Esophagus squamous epithelium (tissue), 4 donors: ENCODE data around the gene MRPL19.

Source experiments
- POLR2A ChIP-seq, 4 donors: fragments of 450-650 bp; IDR thresholded peaks; one replicate each; pipeline ENCODE4 v1.6.1; 2017; ENCODE audit warnings: antibody characterized with exemption in 4 of 4, mild to moderate bottlenecking in 4 of 4, moderate library complexity in 3 of 4
- TF ChIP-seq, protein P1 (sequence below), 6 experiments: fragments of 450-650 bp in 4 of 6; fragments of 200-600 bp in 2 of 6; sonication (generic) in 2 of 6; IDR thresholded peaks; one replicate each; pipeline ENCODE4 v1.5.1; 2016 to 2019; ENCODE audit warnings: antibody characterized with exemption in 6 of 6, mild to moderate bottlenecking in 4 of 6, moderate library complexity in 4 of 6

DNA sequence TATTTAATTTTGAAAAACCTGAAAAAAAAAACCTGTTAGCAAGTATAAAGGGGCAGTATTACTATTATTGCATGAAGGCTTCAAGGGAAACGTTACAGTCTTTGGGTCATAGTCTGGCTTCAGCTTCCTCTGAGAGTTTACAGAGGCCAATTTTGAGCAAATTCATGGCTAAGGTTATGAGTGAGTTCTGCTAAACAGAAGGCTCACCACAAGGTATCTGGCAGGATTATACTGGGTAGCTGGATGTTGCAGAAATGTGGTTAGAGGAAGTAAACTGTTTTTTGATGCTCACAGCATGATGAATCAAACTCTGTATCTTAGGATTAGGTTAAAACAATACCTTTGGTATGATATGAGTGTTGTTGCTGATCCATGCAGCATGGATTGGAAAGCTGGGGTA, 9.3 kb downstream of the MRPL19 start:
- TF ChIP-seq, protein P1, sequence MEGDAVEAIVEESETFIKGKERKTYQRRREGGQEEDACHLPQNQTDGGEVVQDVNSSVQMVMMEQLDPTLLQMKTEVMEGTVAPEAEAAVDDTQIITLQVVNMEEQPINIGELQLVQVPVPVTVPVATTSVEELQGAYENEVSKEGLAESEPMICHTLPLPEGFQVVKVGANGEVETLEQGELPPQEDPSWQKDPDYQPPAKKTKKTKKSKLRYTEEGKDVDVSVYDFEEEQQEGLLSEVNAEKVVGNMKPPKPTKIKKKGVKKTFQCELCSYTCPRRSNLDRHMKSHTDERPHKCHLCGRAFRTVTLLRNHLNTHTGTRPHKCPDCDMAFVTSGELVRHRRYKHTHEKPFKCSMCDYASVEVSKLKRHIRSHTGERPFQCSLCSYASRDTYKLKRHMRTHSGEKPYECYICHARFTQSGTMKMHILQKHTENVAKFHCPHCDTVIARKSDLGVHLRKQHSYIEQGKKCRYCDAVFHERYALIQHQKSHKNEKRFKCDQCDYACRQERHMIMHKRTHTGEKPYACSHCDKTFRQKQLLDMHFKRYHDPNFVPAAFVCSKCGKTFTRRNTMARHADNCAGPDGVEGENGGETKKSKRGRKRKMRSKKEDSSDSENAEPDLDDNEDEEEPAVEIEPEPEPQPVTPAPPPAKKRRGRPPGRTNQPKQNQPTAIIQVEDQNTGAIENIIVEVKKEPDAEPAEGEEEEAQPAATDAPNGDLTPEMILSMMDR (IDR thresholded peaks at IDR 0.05): no peak
- no peak for TF ChIP-seq POLR2A (IDR thresholded peaks at IDR 0.05)
